HepG2 (cell line): Measurements from ENCODE around the gene PODN. TPM values are rescaled to one million over a fixed set of nuclear protein-coding genes. Genes with fewer than 3 reads are reported as not detected.
A peak's percentile ranks its signal among the peaks of the same experiment; 100 is the strongest.

Experiments
- ARNT2 ChIP-seq: sonication (generic); formaldehyde crosslinking; IDR thresholded peaks from 2 replicates; pipeline ENCODE4 v1.8.0; 2022; ENCODE audit warnings: mild to moderate bottlenecking, low read depth, missing genetic modification reagents, moderate library complexity
- CBX1 ChIP-seq: IDR thresholded peaks from one replicate; pipeline ENCODE4 v1.6.1; 2016; ENCODE audit warnings: antibody characterized with exemption, low read depth
- DZIP1 ChIP-seq: sonication (generic); formaldehyde crosslinking; IDR thresholded peaks from 2 replicates; pipeline ENCODE4 v1.5.0; 2020; ENCODE audit warnings: mild to moderate bottlenecking, missing genetic modification reagents
- FOXA3 ChIP-seq: IDR thresholded peaks from 2 replicates; pipeline ENCODE4 v1.6.1; 2016; ENCODE audit warnings: missing genetic modification reagents, missing compliant biosample characterization
- KDM5B ChIP-seq: sonication (generic); formaldehyde crosslinking; IDR thresholded peaks from 2 replicates; pipeline ENCODE4 v1.4.0; 2020; ENCODE audit warnings: missing genetic modification reagents, mild to moderate bottlenecking, borderline replicate concordance
- NFRKB ChIP-seq: fragments of 450-650 bp; IDR thresholded peaks from 2 replicates; pipeline ENCODE4 v1.6.1; 2017
- TBX3 ChIP-seq: fragments of 450-650 bp; IDR thresholded peaks from 2 replicates; pipeline ENCODE4 v1.6.1; 2017; ENCODE audit warnings: antibody characterized with exemption, mild to moderate bottlenecking, inconsistent platforms, borderline replicate concordance
- WIZ ChIP-seq: sonication (generic); formaldehyde crosslinking; IDR thresholded peaks from 2 replicates; pipeline ENCODE4 v1.5.1; 2020; ENCODE audit warnings: mild to moderate bottlenecking, missing genetic modification reagents
- ZNF18 ChIP-seq: sonication (generic); formaldehyde crosslinking; IDR thresholded peaks from 2 replicates; pipeline ENCODE4 v1.8.0; 2022; ENCODE audit warnings: mild to moderate bottlenecking, missing genetic modification reagents; ENCODE audit not compliant: insufficient replicate concordance
- ZNF260 ChIP-seq: sonication (generic); formaldehyde crosslinking; IDR thresholded peaks from 2 replicates; pipeline ENCODE4 v1.4.0; 2020; ENCODE audit warnings: missing genetic modification reagents, low read depth, mild to moderate bottlenecking, borderline replicate concordance
- ZNF460 ChIP-seq: sonication (generic); formaldehyde crosslinking; IDR thresholded peaks from 2 replicates; pipeline ENCODE4 v1.5.1; 2020; ENCODE audit warnings: missing genetic modification reagents, mild to moderate bottlenecking, borderline replicate concordance
- ZNF503 ChIP-seq: sonication (generic); formaldehyde crosslinking; IDR thresholded peaks from 2 replicates; pipeline ENCODE4 v1.4.0; 2020; ENCODE audit warnings: missing genetic modification reagents
- ZNF576 ChIP-seq: sonication (generic); formaldehyde crosslinking; IDR thresholded peaks from 2 replicates; pipeline ENCODE4 v1.4.0; 2020; ENCODE audit warnings: mild to moderate bottlenecking, missing genetic modification reagents
- ZSCAN29 ChIP-seq: sonication (generic); formaldehyde crosslinking; conservative IDR thresholded peaks from 2 replicates; pipeline ENCODE4 v1.4.0; 2020; ENCODE audit warnings: mild to moderate bottlenecking, missing genetic modification reagents
- polyA plus RNA-seq, 8 experiments: library from polyadenylated mRNA; depleted of rRNA in 3 of 8; stranded (reverse) in 7 of 8; unstranded in 1 of 8; fragments of >200 nt; fragmentation: Illumina TruSeq in 4 of 8; extraction: Trizol in 4 of 8; gene quantifications; 2 replicates each; pipeline versions ENCODE4 v1.2.1 to v1.2.3, GENCODE V29; 2011 to 2016; ENCODE audit warnings: low read depth in 4 of 8, missing spikeins in 1 of 8, mixed read lengths in 1 of 8; ENCODE audit not compliant: insufficient read depth in 1 of 8
- total RNA-seq, 5 experiments: library from RNA; depleted of rRNA; stranded (reverse); fragments of >200 nt; fragmentation: Illumina TruSeq; extraction: Trizol; gene quantifications; 2 replicates each; pipeline ENCODE4 v1.2.3, GENCODE V29; 2016; ENCODE audit warnings: low read depth in 1 of 5
- TF ChIP-seq, protein P1 (sequence below): IDR thresholded peaks from 2 replicates; pipeline ENCODE4 v1.6.1; 2016; ENCODE audit warnings: mild to moderate bottlenecking, missing biosample characterization, missing genetic modification reagents
- TF ChIP-seq, protein P2 (sequence below): sonication (generic); formaldehyde crosslinking; IDR thresholded peaks from 2 replicates; pipeline ENCODE4 v1.4.0; 2020; ENCODE audit warnings: missing genetic modification reagents, borderline replicate concordance

Gene PODN
- total and polyA plus RNA-seq, 2 of the 13 experiments (the other 11 are each of a cell fraction or from before 2014, with no cell fraction given), result 0.13 TPM; not detected in 1

GRCh38 chr1:53121319-53122172, 59.5 kb downstream of the PODN start (continued):
- TF ChIP-seq ZNF503 (CRISPR knock-in tag) (peak; percentile 85; the same call in 1 of the 2 replicates), ARNT2 (peak; percentile 65; the same call in 1 of the 2 replicates), NFRKB (no peak), FOXA3 (CRISPR knock-in tag) (peak; percentile 76), CBX1 (no peak), ZNF260 (CRISPR knock-in tag) (no peak), WIZ (CRISPR knock-in tag) (no peak), ZNF576 (CRISPR knock-in tag) (no peak), TBX3 (peak; percentile 85), ZSCAN29 (CRISPR knock-in tag) (0 out of 2 replicates have a peak, but pooled peaks have one; percentile 62), KDM5B (CRISPR knock-in tag) (no peak), ZNF18 (CRISPR knock-in tag) (peak; percentile 85), DZIP1 (CRISPR knock-in tag) (no peak), ZNF460 (CRISPR knock-in tag) (no peak; the same call in 1 of the 2 replicates)
- TF ChIP-seq, protein P1, sequence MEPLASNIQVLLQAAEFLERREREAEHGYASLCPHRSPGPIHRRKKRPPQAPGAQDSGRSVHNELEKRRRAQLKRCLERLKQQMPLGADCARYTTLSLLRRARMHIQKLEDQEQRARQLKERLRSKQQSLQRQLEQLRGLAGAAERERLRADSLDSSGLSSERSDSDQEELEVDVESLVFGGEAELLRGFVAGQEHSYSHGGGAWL, result no peak
- TF ChIP-seq, protein P2, sequence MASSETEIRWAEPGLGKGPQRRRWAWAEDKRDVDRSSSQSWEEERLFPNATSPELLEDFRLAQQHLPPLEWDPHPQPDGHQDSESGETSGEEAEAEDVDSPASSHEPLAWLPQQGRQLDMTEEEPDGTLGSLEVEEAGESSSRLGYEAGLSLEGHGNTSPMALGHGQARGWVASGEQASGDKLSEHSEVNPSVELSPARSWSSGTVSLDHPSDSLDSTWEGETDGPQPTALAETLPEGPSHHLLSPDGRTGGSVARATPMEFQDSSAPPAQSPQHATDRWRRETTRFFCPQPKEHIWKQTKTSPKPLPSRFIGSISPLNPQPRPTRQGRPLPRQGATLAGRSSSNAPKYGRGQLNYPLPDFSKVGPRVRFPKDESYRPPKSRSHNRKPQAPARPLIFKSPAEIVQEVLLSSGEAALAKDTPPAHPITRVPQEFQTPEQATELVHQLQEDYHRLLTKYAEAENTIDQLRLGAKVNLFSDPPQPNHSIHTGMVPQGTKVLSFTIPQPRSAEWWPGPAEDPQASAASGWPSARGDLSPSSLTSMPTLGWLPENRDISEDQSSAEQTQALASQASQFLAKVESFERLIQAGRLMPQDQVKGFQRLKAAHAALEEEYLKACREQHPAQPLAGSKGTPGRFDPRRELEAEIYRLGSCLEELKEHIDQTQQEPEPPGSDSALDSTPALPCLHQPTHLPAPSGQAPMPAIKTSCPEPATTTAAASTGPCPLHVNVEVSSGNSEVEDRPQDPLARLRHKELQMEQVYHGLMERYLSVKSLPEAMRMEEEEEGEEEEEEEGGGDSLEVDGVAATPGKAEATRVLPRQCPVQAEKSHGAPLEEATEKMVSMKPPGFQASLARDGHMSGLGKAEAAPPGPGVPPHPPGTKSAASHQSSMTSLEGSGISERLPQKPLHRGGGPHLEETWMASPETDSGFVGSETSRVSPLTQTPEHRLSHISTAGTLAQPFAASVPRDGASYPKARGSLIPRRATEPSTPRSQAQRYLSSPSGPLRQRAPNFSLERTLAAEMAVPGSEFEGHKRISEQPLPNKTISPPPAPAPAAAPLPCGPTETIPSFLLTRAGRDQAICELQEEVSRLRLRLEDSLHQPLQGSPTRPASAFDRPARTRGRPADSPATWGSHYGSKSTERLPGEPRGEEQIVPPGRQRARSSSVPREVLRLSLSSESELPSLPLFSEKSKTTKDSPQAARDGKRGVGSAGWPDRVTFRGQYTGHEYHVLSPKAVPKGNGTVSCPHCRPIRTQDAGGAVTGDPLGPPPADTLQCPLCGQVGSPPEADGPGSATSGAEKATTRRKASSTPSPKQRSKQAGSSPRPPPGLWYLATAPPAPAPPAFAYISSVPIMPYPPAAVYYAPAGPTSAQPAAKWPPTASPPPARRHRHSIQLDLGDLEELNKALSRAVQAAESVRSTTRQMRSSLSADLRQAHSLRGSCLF (CRISPR knock-in tag), result no peak
